Parathyroid adenoma (tissue), 2 donors: ENCODE data around the gene SH3BP5.

Experiments used
- H2AFZ ChIP-seq: fragments of 300-600 bp; sonication (generic); one replicate; pipeline ENCODE4 v1.7.0; 2017; ENCODE audit warnings: antibody characterized with exemption, mild to moderate bottlenecking
- H3K27ac ChIP-seq: fragments of 300-600 bp; sonication (generic); one replicate; pipeline ENCODE4 v1.7.0; 2017
- H3K27me3 ChIP-seq: fragments of 300-600 bp; sonication (generic); one replicate; pipeline ENCODE4 v1.7.0; 2017; ENCODE audit warnings: low read length; ENCODE audit not compliant: control insufficient read depth, insufficient read depth
- H3K36me3 ChIP-seq: fragments of 300-600 bp; sonication (generic); one replicate; pipeline ENCODE4 v1.7.0; 2017; ENCODE audit warnings: low read length; ENCODE audit not compliant: control insufficient read depth, insufficient read depth
- H3K4me1 ChIP-seq: fragments of 300-600 bp; sonication (generic); one replicate; pipeline ENCODE4 v1.7.0; 2017; ENCODE audit warnings: control low read depth
- H3K4me2 ChIP-seq: fragments of 300-600 bp; sonication (generic); one replicate; pipeline ENCODE4 v1.7.0; 2017; ENCODE audit warnings: low read length
- H3K4me3 ChIP-seq: fragments of 300-600 bp; sonication (generic); one replicate; pipeline ENCODE4 v1.7.0; 2017; ENCODE audit warnings: low read depth, low read length
- H3K79me2 ChIP-seq: fragments of 300-600 bp; sonication (generic); one replicate; pipeline ENCODE4 v1.7.0; 2017; ENCODE audit warnings: control low read depth
- H3K9ac ChIP-seq: fragments of 300-600 bp; sonication (generic); one replicate; pipeline ENCODE4 v1.7.0; 2017; ENCODE audit warnings: mild to moderate bottlenecking
- H3K9me3 ChIP-seq: fragments of 300-600 bp; sonication (generic); one replicate; pipeline ENCODE4 v1.7.0; 2017; ENCODE audit warnings: low read length; ENCODE audit not compliant: control insufficient read depth
- TF ChIP-seq, protein P1 (sequence below): fragments of 300-600 bp; sonication (generic); IDR thresholded peaks from one replicate; pipeline ENCODE4 v1.7.0; 2017; ENCODE audit warnings: antibody characterized with exemption, mild to moderate bottlenecking
- donor health status: primary hyperparathyroidism.

Gene SH3BP5

DNA sequence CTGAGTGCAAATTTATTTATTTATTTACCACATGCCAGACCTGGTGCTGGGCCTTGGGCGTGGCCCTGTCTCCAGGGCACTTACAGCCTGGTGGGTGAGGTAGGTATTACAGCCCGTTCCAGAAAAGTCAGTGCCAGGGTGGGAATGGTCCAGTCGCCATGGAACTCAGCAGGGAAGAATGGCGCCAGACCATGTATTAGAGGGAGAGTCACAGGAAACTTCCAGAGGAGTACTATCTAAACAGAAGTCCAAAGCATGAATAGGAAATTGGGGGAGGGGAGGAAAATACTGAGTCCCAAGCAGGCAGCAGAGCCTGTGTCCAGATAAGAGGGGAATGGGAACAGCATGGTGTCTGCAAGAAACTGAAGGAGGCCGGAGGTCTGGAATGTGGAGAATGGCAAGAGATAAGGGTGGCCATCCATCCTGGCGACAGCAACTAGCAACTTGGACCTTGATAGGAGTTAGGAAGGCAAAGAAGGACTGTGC, 27.0 kb downstream of the SH3BP5 start:
- no peaks in the 10 kb centered on the region for H3K36me3 ChIP-seq
- H3K4me2 ChIP-seq, result no peak overlapping the region
- no peak overlapping the region for H3K9ac ChIP-seq
- TF ChIP-seq, protein P1, sequence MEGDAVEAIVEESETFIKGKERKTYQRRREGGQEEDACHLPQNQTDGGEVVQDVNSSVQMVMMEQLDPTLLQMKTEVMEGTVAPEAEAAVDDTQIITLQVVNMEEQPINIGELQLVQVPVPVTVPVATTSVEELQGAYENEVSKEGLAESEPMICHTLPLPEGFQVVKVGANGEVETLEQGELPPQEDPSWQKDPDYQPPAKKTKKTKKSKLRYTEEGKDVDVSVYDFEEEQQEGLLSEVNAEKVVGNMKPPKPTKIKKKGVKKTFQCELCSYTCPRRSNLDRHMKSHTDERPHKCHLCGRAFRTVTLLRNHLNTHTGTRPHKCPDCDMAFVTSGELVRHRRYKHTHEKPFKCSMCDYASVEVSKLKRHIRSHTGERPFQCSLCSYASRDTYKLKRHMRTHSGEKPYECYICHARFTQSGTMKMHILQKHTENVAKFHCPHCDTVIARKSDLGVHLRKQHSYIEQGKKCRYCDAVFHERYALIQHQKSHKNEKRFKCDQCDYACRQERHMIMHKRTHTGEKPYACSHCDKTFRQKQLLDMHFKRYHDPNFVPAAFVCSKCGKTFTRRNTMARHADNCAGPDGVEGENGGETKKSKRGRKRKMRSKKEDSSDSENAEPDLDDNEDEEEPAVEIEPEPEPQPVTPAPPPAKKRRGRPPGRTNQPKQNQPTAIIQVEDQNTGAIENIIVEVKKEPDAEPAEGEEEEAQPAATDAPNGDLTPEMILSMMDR, result no peak
- H3K27me3 ChIP-seq, result no peaks in the 10 kb centered on the region
- H3K4me1 ChIP-seq, result peaks cover 34% of the 10 kb centered on the region
- H3K79me2 ChIP-seq, result peaks cover 70% of the 10 kb centered on the region
- H3K9me3 ChIP-seq, result no peaks in the 10 kb centered on the region
- H2AFZ ChIP-seq, result no peak overlapping the region
- no peak overlapping the region for H3K4me3 ChIP-seq
- H3K27ac ChIP-seq, result no peak overlapping the region

DNA sequence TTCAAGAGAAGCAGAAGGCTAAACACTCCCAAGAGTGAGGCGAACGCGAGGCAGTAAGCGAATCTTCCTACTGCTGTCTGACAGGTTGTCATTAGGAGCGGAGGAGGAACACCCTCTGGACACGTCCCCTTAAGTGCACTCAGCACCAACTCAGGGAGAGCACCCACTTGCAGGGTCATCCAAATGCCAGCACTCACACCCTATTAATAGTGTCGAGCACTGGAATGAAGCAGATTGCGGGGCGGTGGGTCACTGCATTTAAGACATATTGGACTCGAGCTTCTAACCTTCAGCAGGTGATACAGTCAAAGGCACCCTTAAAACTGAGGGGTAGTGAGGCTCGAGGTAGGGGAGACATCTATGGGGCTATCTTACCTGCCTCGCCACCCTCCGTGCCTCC, 28.7 kb downstream of the SH3BP5 start:
- Histone ChIP-seq H2AFZ (no peak overlapping the region), H3K9me3 (no peaks in the 10 kb centered on the region), H3K79me2 (peaks cover 80% of the 10 kb centered on the region), H3K4me3 (no peak overlapping the region), H3K27ac (no peak overlapping the region), H3K36me3 (no peaks in the 10 kb centered on the region), H3K27me3 (no peaks in the 10 kb centered on the region), H3K4me2 (no peak overlapping the region), H3K9ac (no peak overlapping the region), H3K4me1 (peaks cover 24% of the 10 kb centered on the region)
- TF ChIP-seq, protein P1, result no peak

DNA sequence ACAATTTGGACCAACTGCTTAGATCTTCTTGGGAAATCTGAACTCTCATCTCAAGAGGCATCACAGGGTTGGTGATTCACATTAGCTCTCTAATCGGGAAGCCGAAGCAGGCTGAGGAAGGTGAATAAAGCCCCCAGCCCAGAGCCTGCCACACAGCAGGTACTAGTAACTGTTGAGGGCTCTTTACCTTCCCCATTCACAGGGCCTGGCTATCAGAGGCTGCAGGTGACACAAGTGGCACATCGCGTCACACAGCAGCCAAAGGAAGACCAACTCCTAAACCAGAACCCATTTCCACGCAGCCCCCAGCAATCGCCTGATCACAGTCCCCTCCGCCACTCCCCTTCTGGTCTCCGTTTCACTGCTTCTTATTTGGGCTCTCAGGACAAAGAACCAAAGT, 29.2 kb downstream of the SH3BP5 start:
- peaks cover 80% of the 10 kb centered on the region for H3K79me2 ChIP-seq
- H3K9ac ChIP-seq, result no peak overlapping the region
- H3K36me3 ChIP-seq, result no peaks in the 10 kb centered on the region
- H2AFZ ChIP-seq, result no peak overlapping the region
- no peaks in the 10 kb centered on the region for H3K27me3 ChIP-seq
- H3K27ac ChIP-seq, result no peak overlapping the region
- no peak overlapping the region for H3K4me3 ChIP-seq
- peaks cover 23% of the 10 kb centered on the region for H3K4me1 ChIP-seq
- H3K4me2 ChIP-seq, result no peak overlapping the region
- TF ChIP-seq, protein P1, result no peak
- no peaks in the 10 kb centered on the region for H3K9me3 ChIP-seq

DNA sequence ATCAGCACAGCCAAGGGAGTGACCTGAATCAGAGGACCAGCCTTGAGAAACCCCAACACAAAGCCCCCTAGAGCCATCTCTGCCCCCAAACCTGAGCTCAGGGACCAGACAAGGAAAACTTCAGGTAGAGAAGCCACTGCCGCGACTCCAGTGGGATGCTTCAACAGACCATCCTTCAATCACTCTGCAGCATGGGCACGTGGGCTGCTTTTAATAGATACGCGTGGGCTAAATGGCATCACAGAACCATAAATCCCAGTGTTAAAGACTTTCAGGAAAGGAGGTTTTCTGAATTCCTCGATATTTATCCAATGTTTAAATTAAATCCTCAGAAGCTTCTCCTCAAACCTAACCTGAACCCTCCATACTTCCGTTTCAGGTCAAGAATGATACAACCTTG, 30.6 kb downstream of the SH3BP5 start:
- H3K27me3 ChIP-seq, result no peaks in the 10 kb centered on the region
- H3K9ac ChIP-seq, result no peak overlapping the region
- H3K36me3 ChIP-seq, result no peaks in the 10 kb centered on the region
- peaks cover 78% of the 10 kb centered on the region for H3K79me2 ChIP-seq
- H3K4me2 ChIP-seq, result no peak overlapping the region
- no peak overlapping the region for H3K27ac ChIP-seq
- peaks cover 13% of the 10 kb centered on the region for H3K4me1 ChIP-seq
- no peak overlapping the region for H3K4me3 ChIP-seq
- TF ChIP-seq, protein P1, result no peak
- H3K9me3 ChIP-seq, result no peaks in the 10 kb centered on the region
- H2AFZ ChIP-seq, result no peak overlapping the region

DNA sequence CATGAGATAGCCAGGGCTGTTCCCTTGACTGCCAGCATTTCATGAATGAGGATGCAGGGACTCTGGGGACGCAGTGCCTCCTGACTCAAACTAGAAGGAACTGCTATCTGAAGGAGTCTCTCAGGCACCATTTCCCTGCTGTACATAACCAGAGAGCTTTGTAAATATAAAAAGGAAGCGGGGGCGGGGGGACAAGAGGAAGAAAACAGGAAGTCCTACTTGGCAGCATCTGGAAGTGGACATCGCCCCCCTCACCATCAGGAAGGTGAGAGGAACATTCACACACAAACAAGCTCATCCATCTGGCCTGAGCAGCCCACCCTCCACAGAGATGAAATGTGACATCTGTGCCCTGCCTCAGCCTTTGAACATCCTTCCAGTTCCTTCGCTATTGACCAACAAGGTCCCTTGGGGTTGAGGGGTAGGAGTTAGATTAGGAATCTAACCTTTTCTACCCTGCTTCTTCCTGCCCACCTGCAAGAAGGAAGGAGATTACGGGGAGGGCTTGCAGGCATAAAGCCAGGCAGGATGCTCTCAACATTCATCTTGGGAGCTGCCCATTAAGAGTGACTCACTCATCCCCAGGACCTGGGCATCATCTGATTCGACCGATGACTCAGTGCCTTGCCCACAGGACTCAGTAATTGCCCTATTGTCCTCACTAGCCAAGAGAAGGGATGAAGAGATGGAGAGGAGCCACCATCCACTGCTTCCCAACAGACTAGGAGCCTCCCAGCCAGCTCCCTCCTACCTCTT, 31.9 kb downstream of the SH3BP5 start:
- H3K4me1 ChIP-seq, result peaks cover 13% of the 10 kb centered on the region
- TF ChIP-seq, protein P1, result no peak
- H3K27me3 ChIP-seq, result no peaks in the 10 kb centered on the region
- no peak overlapping the region for H3K4me2 ChIP-seq
- H2AFZ ChIP-seq, result no peak overlapping the region
- H3K9ac ChIP-seq, result no peak overlapping the region
- no peak overlapping the region for H3K27ac ChIP-seq
- no peak overlapping the region for H3K4me3 ChIP-seq
- no peaks in the 10 kb centered on the region for H3K9me3 ChIP-seq
- H3K36me3 ChIP-seq, result no peaks in the 10 kb centered on the region
- peaks cover 74% of the 10 kb centered on the region for H3K79me2 ChIP-seq
